ENCODE results near the gene DCTN1.

DCTN1 gene

GRCh38 chr2:74371421-74371820, 8.7 kb downstream of the DCTN1 start:
- Histone ChIP-seq H3K9me3 (ENCODE audit: control insufficient read depth, insufficient read depth, low read depth, low read length) (no peaks in the 10 kb centered on the region), H3K36me3 (ENCODE audit: control insufficient read depth, insufficient read depth, low read length) (peaks cover 67% of the 10 kb centered on the region), H3K9ac (ENCODE audit: low read length) (no peak overlapping the region), H3K4me1 (ENCODE audit: control insufficient read depth, insufficient read depth, low read length) (peaks cover 23% of the 10 kb centered on the region), H3K27me3 (ENCODE audit: control insufficient read depth, insufficient read depth, low read length) (no peaks in the 10 kb centered on the region), H3K4me3 (ENCODE audit: low read depth, low read length) (no peak overlapping the region), H3K27ac (ENCODE audit: low read depth, low read length) (no peak overlapping the region)

- H3K36me3 ChIP-seq (ENCODE audit: control insufficient read depth, insufficient read depth, low read length): peaks cover 73% of the 10 kb centered on the region
- H3K9me3 ChIP-seq (ENCODE audit: control insufficient read depth, insufficient read depth, low read depth, low read length): no peaks in the 10 kb centered on the region
- H3K27ac ChIP-seq (ENCODE audit: low read depth, low read length): no peak overlapping the region
These were observed 10.1 kb downstream of the DCTN1 start for GRCh38 chr2:74369976-74370375.

GRCh38 chr2:74368499-74368898, 11.6 kb downstream of the DCTN1 start:
- no peak overlapping the region for H3K9ac ChIP-seq (ENCODE audit: low read length)
- no peak overlapping the region for H3K4me3 ChIP-seq (ENCODE audit: low read depth, low read length)
- H3K27ac ChIP-seq (ENCODE audit: low read depth, low read length): no peak overlapping the region
- H3K36me3 ChIP-seq (ENCODE audit: control insufficient read depth, insufficient read depth, low read length): peaks cover 88% of the 10 kb centered on the region
- H3K9me3 ChIP-seq (ENCODE audit: control insufficient read depth, insufficient read depth, low read depth, low read length): no peaks in the 10 kb centered on the region
- peaks cover 8% of the 10 kb centered on the region for H3K4me1 ChIP-seq (ENCODE audit: control insufficient read depth, insufficient read depth, low read length)
- H3K27me3 ChIP-seq (ENCODE audit: control insufficient read depth, insufficient read depth, low read length): no peaks in the 10 kb centered on the region

More at GRCh38 chr2:74369976-74370375, 10.1 kb downstream of the DCTN1 start:
- Histone ChIP-seq H3K9ac (ENCODE audit: low read length) (no peak overlapping the region), H3K4me3 (ENCODE audit: low read depth, low read length) (no peak overlapping the region), H3K4me1 (ENCODE audit: control insufficient read depth, insufficient read depth, low read length) (peaks cover 21% of the 10 kb centered on the region), H3K27me3 (ENCODE audit: control insufficient read depth, insufficient read depth, low read length) (no peaks in the 10 kb centered on the region)

- Histone ChIP-seq H3K27me3 (ENCODE audit: control insufficient read depth, insufficient read depth, low read length) (no peaks in the 10 kb centered on the region), H3K9ac (ENCODE audit: low read length) (no peak overlapping the region), H3K36me3 (ENCODE audit: control insufficient read depth, insufficient read depth, low read length) (peaks cover 93% of the 10 kb centered on the region), H3K4me1 (ENCODE audit: control insufficient read depth, insufficient read depth, low read length) (peaks cover 1% of the 10 kb centered on the region), H3K9me3 (ENCODE audit: control insufficient read depth, insufficient read depth, low read depth, low read length) (no peaks in the 10 kb centered on the region), H3K4me3 (ENCODE audit: low read depth, low read length) (no peak overlapping the region), H3K27ac (ENCODE audit: low read depth, low read length) (no peak overlapping the region)
These were observed 12.3 kb downstream of the DCTN1 start for GRCh38 chr2:74367789-74368188.

- H3K9me3 ChIP-seq (ENCODE audit: control insufficient read depth, insufficient read depth, low read depth, low read length): no peaks in the 10 kb centered on the region
- no peak overlapping the region for H3K9ac ChIP-seq (ENCODE audit: low read length)
- peaks cover 100% of the 10 kb centered on the region for H3K36me3 ChIP-seq (ENCODE audit: control insufficient read depth, insufficient read depth, low read length)
- no peak overlapping the region for H3K4me3 ChIP-seq (ENCODE audit: low read depth, low read length)
- H3K27me3 ChIP-seq (ENCODE audit: control insufficient read depth, insufficient read depth, low read length): no peaks in the 10 kb centered on the region
- no peaks in the 10 kb centered on the region for H3K4me1 ChIP-seq (ENCODE audit: control insufficient read depth, insufficient read depth, low read length)
- no peak overlapping the region for H3K27ac ChIP-seq (ENCODE audit: low read depth, low read length)
These were observed 14.1 kb downstream of the DCTN1 start for GRCh38 chr2:74366036-74366435.

GRCh38 chr2:74364533-74365505, 15.3 kb downstream of the DCTN1 start:
- H3K27ac ChIP-seq (ENCODE audit: low read depth, low read length): no peak overlapping the region
- no peaks in the 10 kb centered on the region for H3K27me3 ChIP-seq (ENCODE audit: control insufficient read depth, insufficient read depth, low read length)
- H3K4me1 ChIP-seq (ENCODE audit: control insufficient read depth, insufficient read depth, low read length): no peaks in the 10 kb centered on the region
- H3K4me3 ChIP-seq (ENCODE audit: low read depth, low read length): no peak overlapping the region
- no peaks in the 10 kb centered on the region for H3K9me3 ChIP-seq (ENCODE audit: control insufficient read depth, insufficient read depth, low read depth, low read length)
- H3K9ac ChIP-seq (ENCODE audit: low read length): peak overlapping the region; percentile 6
- H3K36me3 ChIP-seq (ENCODE audit: control insufficient read depth, insufficient read depth, low read length): peaks cover 100% of the 10 kb centered on the region

- Histone ChIP-seq H3K36me3 (ENCODE audit: control insufficient read depth, insufficient read depth, low read length) (peaks cover 95% of the 10 kb centered on the region), H3K9ac (ENCODE audit: low read length) (no peak overlapping the region), H3K9me3 (ENCODE audit: control insufficient read depth, insufficient read depth, low read depth, low read length) (no peaks in the 10 kb centered on the region), H3K4me1 (ENCODE audit: control insufficient read depth, insufficient read depth, low read length) (no peaks in the 10 kb centered on the region), H3K27me3 (ENCODE audit: control insufficient read depth, insufficient read depth, low read length) (no peaks in the 10 kb centered on the region), H3K4me3 (ENCODE audit: low read depth, low read length) (no peak overlapping the region), H3K27ac (ENCODE audit: low read depth, low read length) (no peak overlapping the region)
These were observed 18.8 kb downstream of the DCTN1 start for GRCh38 chr2:74361327-74361726.

GRCh38 chr2:74357627-74358026, 22.5 kb downstream of the DCTN1 start:
- no peaks in the 10 kb centered on the region for H3K4me1 ChIP-seq (ENCODE audit: control insufficient read depth, insufficient read depth, low read length)

GRCh38 chr2:74349889-74350288, 30.2 kb downstream of the DCTN1 start:
- Histone ChIP-seq H3K9me3 (ENCODE audit: control insufficient read depth, insufficient read depth, low read depth, low read length) (no peaks in the 10 kb centered on the region), H3K9ac (ENCODE audit: low read length) (no peak overlapping the region), H3K27me3 (ENCODE audit: control insufficient read depth, insufficient read depth, low read length) (no peaks in the 10 kb centered on the region), H3K4me1 (ENCODE audit: control insufficient read depth, insufficient read depth, low read length) (no peaks in the 10 kb centered on the region), H3K27ac (ENCODE audit: low read depth, low read length) (no peak overlapping the region), H3K36me3 (ENCODE audit: control insufficient read depth, insufficient read depth, low read length) (no peaks in the 10 kb centered on the region), H3K4me3 (ENCODE audit: low read depth, low read length) (no peak overlapping the region)

More at GRCh38 chr2:74357627-74358026, 22.5 kb downstream of the DCTN1 start:
- Histone ChIP-seq H3K36me3 (ENCODE audit: control insufficient read depth, insufficient read depth, low read length) (peaks cover 67% of the 10 kb centered on the region), H3K27ac (ENCODE audit: low read depth, low read length) (no peak overlapping the region), H3K4me3 (ENCODE audit: low read depth, low read length) (no peak overlapping the region), H3K27me3 (ENCODE audit: control insufficient read depth, insufficient read depth, low read length) (no peaks in the 10 kb centered on the region), H3K9ac (ENCODE audit: low read length) (peak overlapping the region; percentile 25), H3K9me3 (ENCODE audit: control insufficient read depth, insufficient read depth, low read depth, low read length) (no peaks in the 10 kb centered on the region)

- H3K4me1 ChIP-seq (ENCODE audit: control insufficient read depth, insufficient read depth, low read length): no peaks in the 10 kb centered on the region
- H3K27ac ChIP-seq (ENCODE audit: low read depth, low read length): no peak overlapping the region
- no peaks in the 10 kb centered on the region for H3K36me3 ChIP-seq (ENCODE audit: control insufficient read depth, insufficient read depth, low read length)
- H3K9me3 ChIP-seq (ENCODE audit: control insufficient read depth, insufficient read depth, low read depth, low read length): no peaks in the 10 kb centered on the region
- no peaks in the 10 kb centered on the region for H3K27me3 ChIP-seq (ENCODE audit: control insufficient read depth, insufficient read depth, low read length)
- no peak overlapping the region for H3K9ac ChIP-seq (ENCODE audit: low read length)
- no peak overlapping the region for H3K4me3 ChIP-seq (ENCODE audit: low read depth, low read length)
These were observed 32.4 kb downstream of the DCTN1 start for GRCh38 chr2:74347742-74348141.

GRCh38 chr2:74347303-74347702, 32.8 kb downstream of the DCTN1 start:
- no peak overlapping the region for H3K4me3 ChIP-seq (ENCODE audit: low read depth, low read length)
- no peaks in the 10 kb centered on the region for H3K9me3 ChIP-seq (ENCODE audit: control insufficient read depth, insufficient read depth, low read depth, low read length)
- no peak overlapping the region for H3K27ac ChIP-seq (ENCODE audit: low read depth, low read length)
- H3K4me1 ChIP-seq (ENCODE audit: control insufficient read depth, insufficient read depth, low read length): no peaks in the 10 kb centered on the region
- no peaks in the 10 kb centered on the region for H3K27me3 ChIP-seq (ENCODE audit: control insufficient read depth, insufficient read depth, low read length)
- no peaks in the 10 kb centered on the region for H3K36me3 ChIP-seq (ENCODE audit: control insufficient read depth, insufficient read depth, low read length)
- H3K9ac ChIP-seq (ENCODE audit: low read length): no peak overlapping the region

Measured in HUES6 (cell line).